Measurements from ENCODE around the gene CTDSPL2. TPM values are rescaled to one million over a fixed set of nuclear protein-coding genes. Genes with fewer than 3 reads are reported as not detected.
A peak's percentile ranks its signal among the peaks of the same experiment; 100 is the strongest.

The CTDSPL2 gene
- 24.0 TPM for polyA plus RNA-seq (2012; ENCODE audit: low read depth, missing spikeins)

GRCh38 chr15:44426975-44427755 is at the start of gene CTDSPL2:
Gene CTDSPL2 (plus strand): TSS chr15:44427629. CDS start chr15:44459015, 31,386 bp downstream.
- peak; percentile 44; the same call in 1 of the 2 replicates for TF ChIP-seq POU2F2 (IDR thresholded peaks at IDR 0.05; ENCODE audit: low read depth, low read length)
- TF ChIP-seq POLR2AphosphoS5 (IDR thresholded peaks at IDR 0.05; ENCODE audit: low read depth, low read length), result peak; percentile 87
- TF ChIP-seq POLR2A (IDR thresholded peaks at IDR 0.05; ENCODE audit: low read depth, low read length), result peak; percentile 81
- no peak for TF ChIP-seq SPI1 (IDR thresholded peaks at IDR 0.05; ENCODE audit: low read depth, low read length)
- TF ChIP-seq TAF1 (IDR thresholded peaks at IDR 0.05; ENCODE audit: low read depth, low read length), result peak; percentile 88
- no peak for TF ChIP-seq PAX5 (IDR thresholded peaks at IDR 0.05; ENCODE audit: insufficient read depth, low read length, severe bottlenecking)
- DNase-seq (ENCODE audit: insufficient read length, low spot score) (peak; percentile 78), FAIRE-seq (peak; percentile 96)

- TF ChIP-seq TAF1 (IDR thresholded peaks at IDR 0.05; ENCODE audit: low read depth, low read length) (no peak), PAX5 (IDR thresholded peaks at IDR 0.05; ENCODE audit: insufficient read depth, low read length, severe bottlenecking) (no peak), POU2F2 (IDR thresholded peaks at IDR 0.05; ENCODE audit: low read depth, low read length) (no peak), POLR2A (IDR thresholded peaks at IDR 0.05; ENCODE audit: low read depth, low read length) (no peak), SPI1 (IDR thresholded peaks at IDR 0.05; ENCODE audit: low read depth, low read length) (no peak), POLR2AphosphoS5 (IDR thresholded peaks at IDR 0.05; ENCODE audit: low read depth, low read length) (no peak)
- DNase-seq (ENCODE audit: insufficient read length, low spot score), result no peak
- no peak for FAIRE-seq
Measured at GRCh38 chr15:44381236-44381635, 46.2 kb upstream of the CTDSPL2 start.

GRCh38 chr15:44385344-44385942 is 42.0 kb upstream of the CTDSPL2 start:
- FAIRE-seq (no peak), DNase-seq (ENCODE audit: insufficient read length, low spot score) (no peak)
- TF ChIP-seq TAF1 (IDR thresholded peaks at IDR 0.05; ENCODE audit: low read depth, low read length) (no peak), POLR2AphosphoS5 (IDR thresholded peaks at IDR 0.05; ENCODE audit: low read depth, low read length) (no peak), POU2F2 (IDR thresholded peaks at IDR 0.05; ENCODE audit: low read depth, low read length) (no peak), SPI1 (IDR thresholded peaks at IDR 0.05; ENCODE audit: low read depth, low read length) (no peak), PAX5 (IDR thresholded peaks at IDR 0.05; ENCODE audit: insufficient read depth, low read length, severe bottlenecking) (no peak), POLR2A (IDR thresholded peaks at IDR 0.05; ENCODE audit: low read depth, low read length) (no peak)

GRCh38 chr15:44394062-44394461 is 33.4 kb upstream of the CTDSPL2 start:
- DNase-seq (ENCODE audit: insufficient read length, low spot score) (no peak), FAIRE-seq (no peak)

GRCh38 chr15:44394562-44394961 is 32.9 kb upstream of the CTDSPL2 start:
- no peak for TF ChIP-seq SPI1 (IDR thresholded peaks at IDR 0.05; ENCODE audit: low read depth, low read length)
- no peak for TF ChIP-seq POLR2AphosphoS5 (IDR thresholded peaks at IDR 0.05; ENCODE audit: low read depth, low read length)
- no peak for TF ChIP-seq POLR2A (IDR thresholded peaks at IDR 0.05; ENCODE audit: low read depth, low read length)
- DNase-seq (ENCODE audit: insufficient read length, low spot score) (no peak), FAIRE-seq (peak; percentile 43)

More at GRCh38 chr15:44394062-44394461, 33.4 kb upstream of the CTDSPL2 start:
- TF ChIP-seq TAF1 (IDR thresholded peaks at IDR 0.05; ENCODE audit: low read depth, low read length) (no peak), POLR2A (IDR thresholded peaks at IDR 0.05; ENCODE audit: low read depth, low read length) (no peak), PAX5 (IDR thresholded peaks at IDR 0.05; ENCODE audit: insufficient read depth, low read length, severe bottlenecking) (no peak), SPI1 (IDR thresholded peaks at IDR 0.05; ENCODE audit: low read depth, low read length) (no peak), POU2F2 (IDR thresholded peaks at IDR 0.05; ENCODE audit: low read depth, low read length) (no peak), POLR2AphosphoS5 (IDR thresholded peaks at IDR 0.05; ENCODE audit: low read depth, low read length) (no peak)

GRCh38 chr15:44397869-44398268 is 29.6 kb upstream of the CTDSPL2 start:
- no peak for FAIRE-seq
- TF ChIP-seq POLR2A (IDR thresholded peaks at IDR 0.05; ENCODE audit: low read depth, low read length) (no peak), PAX5 (IDR thresholded peaks at IDR 0.05; ENCODE audit: insufficient read depth, low read length, severe bottlenecking) (no peak), SPI1 (IDR thresholded peaks at IDR 0.05; ENCODE audit: low read depth, low read length) (no peak), TAF1 (IDR thresholded peaks at IDR 0.05; ENCODE audit: low read depth, low read length) (no peak), POU2F2 (IDR thresholded peaks at IDR 0.05; ENCODE audit: low read depth, low read length) (no peak)
- DNase-seq (ENCODE audit: insufficient read length, low spot score), result no peak

GRCh38 chr15:44414001-44414400 is 13.4 kb upstream of the CTDSPL2 start:
- DNase-seq (ENCODE audit: insufficient read length, low spot score) (no peak), FAIRE-seq (no peak)
- TF ChIP-seq TAF1 (IDR thresholded peaks at IDR 0.05; ENCODE audit: low read depth, low read length), result no peak
- TF ChIP-seq POLR2A (IDR thresholded peaks at IDR 0.05; ENCODE audit: low read depth, low read length), result no peak
- no peak for TF ChIP-seq SPI1 (IDR thresholded peaks at IDR 0.05; ENCODE audit: low read depth, low read length)

GRCh38 chr15:44427756-44428724 is 611 bp downstream of the CTDSPL2 start:
- DNase-seq (ENCODE audit: insufficient read length, low spot score) (no peak), FAIRE-seq (peak; percentile 56)
- TF ChIP-seq TAF1 (IDR thresholded peaks at IDR 0.05; ENCODE audit: low read depth, low read length) (no peak), PAX5 (IDR thresholded peaks at IDR 0.05; ENCODE audit: insufficient read depth, low read length, severe bottlenecking) (no peak), POLR2A (IDR thresholded peaks at IDR 0.05; ENCODE audit: low read depth, low read length) (no peak), POLR2AphosphoS5 (IDR thresholded peaks at IDR 0.05; ENCODE audit: low read depth, low read length) (no peak), SPI1 (IDR thresholded peaks at IDR 0.05; ENCODE audit: low read depth, low read length) (no peak), POU2F2 (IDR thresholded peaks at IDR 0.05; ENCODE audit: low read depth, low read length) (no peak; the same call in 1 of the 2 replicates)

All from GM12891 (cell line).